ENCODE results near the gene CMSS1.

DNA sequence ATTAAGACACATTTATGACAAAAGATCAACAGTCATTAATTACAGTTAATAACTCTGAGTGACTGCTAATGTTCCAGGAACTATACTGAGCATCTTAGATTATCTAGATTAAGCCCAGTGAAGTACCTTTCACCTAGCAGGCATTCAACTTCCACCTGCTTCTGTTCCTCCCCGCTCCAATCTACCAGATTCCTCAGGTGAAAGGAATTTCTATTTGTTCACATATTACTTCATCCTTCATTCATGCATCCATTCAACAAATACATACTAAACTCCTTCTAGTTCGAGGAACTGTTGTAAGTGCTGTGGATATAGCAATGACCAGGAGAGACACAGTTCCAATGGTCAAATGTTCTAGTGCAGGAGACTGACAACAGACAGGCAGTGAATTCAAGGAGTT is 157.3 kb downstream of the CMSS1 start:
- TF ChIP-seq, protein P1, sequence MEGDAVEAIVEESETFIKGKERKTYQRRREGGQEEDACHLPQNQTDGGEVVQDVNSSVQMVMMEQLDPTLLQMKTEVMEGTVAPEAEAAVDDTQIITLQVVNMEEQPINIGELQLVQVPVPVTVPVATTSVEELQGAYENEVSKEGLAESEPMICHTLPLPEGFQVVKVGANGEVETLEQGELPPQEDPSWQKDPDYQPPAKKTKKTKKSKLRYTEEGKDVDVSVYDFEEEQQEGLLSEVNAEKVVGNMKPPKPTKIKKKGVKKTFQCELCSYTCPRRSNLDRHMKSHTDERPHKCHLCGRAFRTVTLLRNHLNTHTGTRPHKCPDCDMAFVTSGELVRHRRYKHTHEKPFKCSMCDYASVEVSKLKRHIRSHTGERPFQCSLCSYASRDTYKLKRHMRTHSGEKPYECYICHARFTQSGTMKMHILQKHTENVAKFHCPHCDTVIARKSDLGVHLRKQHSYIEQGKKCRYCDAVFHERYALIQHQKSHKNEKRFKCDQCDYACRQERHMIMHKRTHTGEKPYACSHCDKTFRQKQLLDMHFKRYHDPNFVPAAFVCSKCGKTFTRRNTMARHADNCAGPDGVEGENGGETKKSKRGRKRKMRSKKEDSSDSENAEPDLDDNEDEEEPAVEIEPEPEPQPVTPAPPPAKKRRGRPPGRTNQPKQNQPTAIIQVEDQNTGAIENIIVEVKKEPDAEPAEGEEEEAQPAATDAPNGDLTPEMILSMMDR (IDR thresholded peaks at IDR 0.05): no peak
- TF ChIP-seq POLR2A (IDR thresholded peaks at IDR 0.05): no peak

All from uterus (tissue), 2 donors.